Mucosa of descending colon (tissue), 3 donors: ENCODE results near the gene ASL. TPM values are rescaled to one million over a fixed set of nuclear protein-coding genes. Genes with fewer than 3 reads are reported as not detected.
A peak's percentile ranks its signal among the peaks of the same experiment; 100 is the strongest.

Source experiments
- ATAC-seq: fragments of 200-7000 bp; cut with Tn5 transposase; one replicate; pipeline ENCODE4 v1.9.1; 2020; ENCODE audit warnings: mild to moderate bottlenecking, moderate library complexity
- DNase-seq, 3 donors: peaks; one replicate each; pipeline ENCODE4 v3.0.0-alpha.2; 2020
- H3K36me3 ChIP-seq: fragments of 200-600 bp; one replicate; pipeline ENCODE4 v1.8.0; 2021; ENCODE audit warnings: low read depth, mild to moderate bottlenecking
- H3K4me1 ChIP-seq: fragments of 200-600 bp; one replicate; pipeline ENCODE4 v1.8.0; 2021; ENCODE audit warnings: low read depth, mild to moderate bottlenecking
- H3K4me3 ChIP-seq: fragments of 200-600 bp; one replicate; pipeline ENCODE4 v1.8.0; 2021; ENCODE audit warnings: mild to moderate bottlenecking
- H3K9me3 ChIP-seq: fragments of 200-600 bp; one replicate; pipeline ENCODE4 v1.8.0; 2021; ENCODE audit warnings: mild to moderate bottlenecking
- CTCF ChIP-seq: fragments of 200-600 bp; IDR thresholded peaks from one replicate; pipeline ENCODE4 v1.8.0; 2022; ENCODE audit warnings: antibody characterized with exemption, mild to moderate bottlenecking
- intact Hi-C, 2 donors: fragments of 100-400 bp; cut with DNase I in 1 of 2; cut with micrococcal nuclease in 1 of 2; formaldehyde crosslinking; loops; one replicate each; pipeline versions ENCODE4 v1.11.0 to v1.11.1; 2022; cut with DNase I, micrococcal nuclease
- total RNA-seq, 3 donors: library from RNA; stranded (reverse); fragmentation: NEBNext Ultra II Directional in 2 of 3; extraction: Animal tissue kit (Norgen Biotek cat#: 25700) in 2 of 3; gene quantifications; one replicate each; pipeline versions ENCODE4 v1.2.1 to v1.2.4, GENCODE V29; 2021 to 2023
- donor health status: DM: no; HTN: no; CAD: no; lungs with moderate emphysema.
- donor health status: DM: no; HTN: no; CAD: no.
- donor health status: DM: no; HTN: yes; CAD: no.

ASL gene
- total RNA-seq, 3 donors from 2014 or later: 70.5 to 145 (median 129) TPM

- H3K36me3 ChIP-seq: no peaks in the 10 kb centered on the region
- no peak for TF ChIP-seq CTCF
Observed at GRCh38 chr7:66083677-66084076, 8.1 kb downstream of the ASL start.

GRCh38 chr7:66088861-66089838 lies 13.5 kb downstream of the ASL start:
- intact Hi-C loops: no loop called here
- Histone ChIP-seq H3K4me3 (no peak overlapping the region), H3K9me3 (no peaks in the 10 kb centered on the region), H3K4me1 (no peaks in the 10 kb centered on the region), H3K36me3 (no peaks in the 10 kb centered on the region)
- DNase-seq (no peak), ATAC-seq (peak; percentile 45)
- TF ChIP-seq CTCF: no peak

More at GRCh38 chr7:66083677-66084076, 8.1 kb downstream of the ASL start:
- DNase-seq: peak in 1 of 3 donors; percentile 15
- no peak for ATAC-seq
- Histone ChIP-seq H3K4me1 (no peaks in the 10 kb centered on the region), H3K9me3 (no peaks in the 10 kb centered on the region), H3K4me3 (no peak overlapping the region)
- intact Hi-C loops: no loop called here

- H3K4me3 ChIP-seq: no peak overlapping the region
- DNase-seq (no peak), ATAC-seq (no peak)
- H3K9me3 ChIP-seq: no peaks in the 10 kb centered on the region
- intact Hi-C loops: no loop called here
- H3K36me3 ChIP-seq: no peaks in the 10 kb centered on the region
- TF ChIP-seq CTCF: no peak
- H3K4me1 ChIP-seq: no peaks in the 10 kb centered on the region
Observed at GRCh38 chr7:66092654-66093053, 17.0 kb downstream of the ASL start.

- H3K36me3 ChIP-seq: no peaks in the 10 kb centered on the region
- no peak overlapping the region for H3K4me3 ChIP-seq
- H3K4me1 ChIP-seq: no peaks in the 10 kb centered on the region
- no peak for ATAC-seq
- no peak for TF ChIP-seq CTCF
- intact Hi-C loops: no loop called here
- no peak for DNase-seq
- H3K9me3 ChIP-seq: no peaks in the 10 kb centered on the region
Observed at GRCh38 chr7:66095010-66095409, 19.4 kb downstream of the ASL start.

GRCh38 chr7:66099232-66099550 lies 23.6 kb downstream of the ASL start:
- Histone ChIP-seq H3K36me3 (no peaks in the 10 kb centered on the region), H3K9me3 (no peaks in the 10 kb centered on the region), H3K4me3 (no peak overlapping the region), H3K4me1 (no peaks in the 10 kb centered on the region)
- ATAC-seq (no peak), DNase-seq (no peak)
- TF ChIP-seq CTCF: no peak
- intact Hi-C loops: no loop called here
